Endothelial cell of hepatic sinusoid (primary cell): ENCODE results near the gene PCSK5.

Experiments
- in situ Hi-C: cut with HindIII; loops from 2 replicates; pipeline ENCODE4 v1.10.0; 2017; ENCODE audit warnings: low sequenced_read_pairs

Gene PCSK5

DNA sequence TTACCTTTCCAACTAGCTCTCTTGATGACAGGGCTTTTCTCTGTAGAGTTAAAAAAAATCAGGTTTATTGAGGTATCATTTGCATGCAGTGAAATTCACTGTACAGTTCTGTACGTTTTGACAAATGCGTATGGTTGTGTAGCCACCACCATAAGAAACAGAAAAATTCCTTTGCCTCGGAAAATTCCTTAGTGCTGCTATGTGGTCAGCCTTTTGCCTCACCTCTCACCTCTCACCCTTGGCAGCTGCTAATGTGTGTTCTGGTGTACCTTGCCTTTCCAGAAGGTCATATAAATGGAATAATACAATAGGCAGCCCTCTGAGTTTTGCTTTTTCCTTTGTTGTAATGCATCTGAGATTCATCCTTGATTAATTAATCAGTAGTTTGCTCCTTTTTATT is 28.4 kb downstream of the PCSK5 start:
- in situ Hi-C loops = no loop called here

GRCh38 chr9:75921391-75922127 is 31.1 kb downstream of the PCSK5 start:
- in situ Hi-C loops = no loop called here

GRCh38 chr9:75926385-75926784 is 35.9 kb downstream of the PCSK5 start:
- in situ Hi-C loops = no loop called here

GRCh38 chr9:75927356-75927755 is 36.9 kb downstream of the PCSK5 start:
- in situ Hi-C loops = no loop called here

GRCh38 chr9:75930190-75930589 is 39.7 kb downstream of the PCSK5 start:
- in situ Hi-C loops = no loop called here

GRCh38 chr9:75930730-75931321 is 40.4 kb downstream of the PCSK5 start:
- in situ Hi-C loops = no loop called here

- in situ Hi-C loops = no loop called here
Measured at GRCh38 chr9:75933982-75934381, 43.5 kb downstream of the PCSK5 start.

DNA sequence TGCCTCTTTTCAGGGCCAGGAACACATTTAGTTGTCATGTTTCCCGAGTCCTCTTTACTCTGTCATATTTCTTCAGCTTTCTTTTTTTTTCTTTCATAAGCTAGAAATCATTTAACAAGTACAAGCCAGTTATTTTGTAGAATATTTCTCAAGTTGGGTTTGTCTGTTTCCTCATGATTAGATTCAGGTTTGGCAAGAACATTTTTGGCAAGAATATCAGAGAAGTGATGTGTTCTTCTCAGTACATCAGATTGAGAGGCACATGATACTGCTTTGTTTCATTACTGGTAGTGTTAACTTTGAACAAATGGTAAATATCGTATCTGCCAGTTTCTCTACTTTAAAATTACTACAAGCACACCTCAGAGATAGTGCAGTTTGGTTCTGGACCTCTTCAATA is 45.1 kb downstream of the PCSK5 start:
- in situ Hi-C loops = no loop called here

DNA sequence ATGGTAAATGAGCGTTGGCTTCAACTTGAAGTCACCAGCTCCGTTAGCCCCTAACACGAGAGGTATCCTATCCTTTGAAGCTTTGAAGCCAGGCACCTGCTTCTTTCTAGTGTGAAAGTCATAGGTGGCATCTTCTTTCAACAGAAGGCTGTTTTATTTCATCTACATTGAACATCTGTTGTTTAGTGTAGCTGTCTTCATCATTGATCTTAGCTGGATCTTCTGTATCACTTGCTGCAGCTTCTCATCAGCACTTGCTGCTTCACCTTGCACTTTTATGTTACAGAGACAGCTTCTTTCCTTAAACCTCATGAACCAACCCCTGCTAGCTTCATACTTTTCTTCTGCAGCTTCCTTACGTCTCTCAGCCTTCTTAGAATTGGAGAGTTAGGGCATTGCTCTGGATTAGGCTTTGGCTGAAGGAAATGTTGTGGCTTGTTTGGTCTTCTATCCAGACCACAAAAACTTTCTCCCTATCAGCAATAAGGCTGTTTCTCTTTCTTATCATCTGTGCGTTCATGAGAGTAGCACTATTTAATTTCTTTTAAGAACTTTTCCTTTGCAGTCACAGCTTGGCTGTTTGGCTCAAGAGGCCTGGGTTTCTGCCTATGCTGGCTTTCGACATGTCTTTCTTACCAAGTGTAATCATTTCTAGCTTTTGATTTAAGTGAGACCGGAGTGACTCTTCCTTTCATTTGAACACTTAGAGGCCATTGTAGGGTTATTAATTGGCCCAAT is 47.2 kb downstream of the PCSK5 start:
- in situ Hi-C loops = no loop called here

DNA sequence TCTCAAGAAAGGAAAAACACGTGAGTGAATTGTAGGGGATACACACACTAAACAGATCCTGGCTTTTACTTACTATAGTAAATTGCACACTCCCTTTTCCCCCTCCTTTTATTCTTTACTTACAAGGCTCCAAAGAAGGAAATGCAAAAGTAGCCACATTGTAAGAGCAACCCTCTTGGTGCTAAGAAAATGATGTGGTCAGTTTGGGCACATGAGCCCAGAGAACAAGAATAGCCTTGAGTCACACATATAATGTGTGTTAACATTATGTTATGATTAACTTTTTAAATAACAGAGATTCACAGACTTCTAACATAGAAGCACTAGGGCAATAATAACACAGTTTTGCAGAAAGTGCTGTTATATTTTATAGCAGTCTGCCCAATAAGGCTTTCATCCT is 48.5 kb downstream of the PCSK5 start:
- in situ Hi-C loops = no loop called here

- in situ Hi-C loops = no loop called here
Measured at GRCh38 chr9:75939536-75940111, 49.2 kb downstream of the PCSK5 start.

DNA sequence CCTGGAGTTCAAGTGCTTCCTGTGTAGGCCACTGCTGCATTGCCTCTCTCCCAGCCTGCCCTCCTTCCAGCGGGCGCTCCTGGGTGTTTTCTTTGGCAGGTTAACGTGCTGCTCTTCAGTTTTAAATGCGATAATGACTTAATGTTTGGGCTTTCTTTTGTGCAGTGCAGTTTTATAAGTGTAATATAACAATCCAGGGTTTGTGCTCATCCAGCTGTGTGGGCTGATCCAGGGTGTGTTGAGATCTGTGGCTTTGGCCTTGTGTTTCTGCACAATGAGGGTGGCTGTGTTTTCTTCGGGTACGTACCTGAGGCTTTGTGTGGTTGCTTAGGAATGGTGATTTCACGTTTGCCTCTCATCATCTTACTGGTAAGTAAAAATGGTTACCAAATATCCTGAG is 50.6 kb downstream of the PCSK5 start:
- in situ Hi-C loops = no loop called here

GRCh38 chr9:75941577-75942311 is 51.3 kb downstream of the PCSK5 start:
- in situ Hi-C loops = no loop called here

GRCh38 chr9:75946766-75947165 is 56.3 kb downstream of the PCSK5 start:
- in situ Hi-C loops = no loop called here

- in situ Hi-C loops = no loop called here
Measured at GRCh38 chr9:75947233-75947632, 56.8 kb downstream of the PCSK5 start.

DNA sequence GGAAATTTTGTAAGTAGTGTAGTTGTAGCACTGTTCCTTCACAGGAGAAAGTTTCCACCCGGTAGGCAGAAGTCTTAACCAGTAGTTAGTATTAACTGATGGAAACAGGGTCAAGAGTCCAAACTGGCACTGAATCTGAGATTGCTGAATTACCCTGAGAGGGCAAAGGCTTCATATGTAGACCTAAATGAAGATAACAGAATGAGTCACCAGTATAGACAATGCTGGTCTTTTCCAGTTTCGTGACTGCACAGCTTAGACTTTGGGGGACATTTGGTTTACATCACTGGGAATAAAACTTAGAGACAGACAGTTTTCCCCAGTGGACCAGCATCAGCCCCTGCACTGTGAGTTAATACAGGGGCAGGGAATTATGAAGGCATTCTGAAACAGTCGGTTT is 60.5 kb downstream of the PCSK5 start:
- in situ Hi-C loops = no loop called here

GRCh38 chr9:75953218-75953617 is 62.7 kb downstream of the PCSK5 start:
- in situ Hi-C loops = no loop called here

GRCh38 chr9:75956161-75956560 is 65.7 kb downstream of the PCSK5 start:
- in situ Hi-C loops = no loop called here

- in situ Hi-C loops = no loop called here
Measured at GRCh38 chr9:75957116-75957515, 66.6 kb downstream of the PCSK5 start.

- in situ Hi-C loops = no loop called here
Measured at GRCh38 chr9:75958226-75958625, 67.8 kb downstream of the PCSK5 start.

GRCh38 chr9:75960551-75960950 is 70.1 kb downstream of the PCSK5 start:
- in situ Hi-C loops = no loop called here
